Medulla oblongata (tissue), 1 donor: ENCODE results near the gene HUS1.
"Not testable (repeated sequence)": the region's sequence is repeated elsewhere in the genome, so short reads cannot be mapped to it uniquely, and the experiment has no call there.

Experiments used
- DNase-seq: peaks from one replicate; pipeline ENCODE4 v3.0.0-alpha.2; 2015; ENCODE audit errors: extremely low spot score

The HUS1 gene

GRCh38 chr7:47923081-47923875 lies 56.1 kb downstream of the HUS1 start:
- DNase-seq: not testable (repeated sequence)

DNA sequence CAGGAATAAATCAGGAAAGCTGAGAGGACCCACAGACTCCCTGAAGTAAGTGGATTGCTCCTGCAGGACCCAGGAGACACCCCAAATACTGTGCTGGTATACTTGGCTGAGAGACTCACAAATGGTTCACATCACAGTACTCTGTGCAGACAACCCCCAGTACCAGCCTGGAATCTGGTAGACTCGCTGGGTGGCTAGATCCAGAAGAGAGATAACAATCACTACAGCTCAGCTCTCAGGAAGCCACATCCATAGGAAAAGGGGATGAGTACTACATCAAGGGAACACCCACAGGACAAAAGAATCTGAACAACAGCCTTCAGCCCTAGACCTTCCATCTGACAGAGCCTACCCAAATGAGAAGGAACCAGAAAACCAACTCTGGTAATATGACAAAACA lies 62.9 kb downstream of the HUS1 start:
- not testable (repeated sequence) for DNase-seq

DNA sequence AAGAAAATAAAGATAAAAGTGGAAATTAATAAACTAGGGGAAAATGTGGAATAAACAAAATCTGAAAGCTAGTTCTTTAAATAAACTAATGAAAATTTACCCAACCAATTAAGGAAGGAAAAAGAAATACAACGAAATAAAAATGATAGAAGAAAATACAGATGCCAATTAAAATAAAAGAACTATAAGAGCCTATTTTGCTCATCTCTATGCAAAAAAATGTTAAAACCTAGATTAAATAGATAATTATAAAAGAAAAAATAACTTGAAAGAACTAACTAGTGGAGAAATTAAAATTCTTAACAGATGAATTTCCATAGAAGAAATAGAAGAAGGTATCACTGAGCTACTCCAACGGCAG lies 63.8 kb downstream of the HUS1 start:
- no peak for DNase-seq

- DNase-seq: no peak
Measured at GRCh38 chr7:47914717-47915615, 64.4 kb downstream of the HUS1 start.
